ENCODE data around the gene ERO1A. TPM values are rescaled to one million over a fixed set of nuclear protein-coding genes. Genes with fewer than 3 reads are reported as not detected.
A peak's percentile ranks its signal among the peaks of the same experiment; 100 is the strongest.

Gene ERO1A
- polyA plus RNA-seq, 1 donor from 2014 or later, result 45.7 TPM

DNA sequence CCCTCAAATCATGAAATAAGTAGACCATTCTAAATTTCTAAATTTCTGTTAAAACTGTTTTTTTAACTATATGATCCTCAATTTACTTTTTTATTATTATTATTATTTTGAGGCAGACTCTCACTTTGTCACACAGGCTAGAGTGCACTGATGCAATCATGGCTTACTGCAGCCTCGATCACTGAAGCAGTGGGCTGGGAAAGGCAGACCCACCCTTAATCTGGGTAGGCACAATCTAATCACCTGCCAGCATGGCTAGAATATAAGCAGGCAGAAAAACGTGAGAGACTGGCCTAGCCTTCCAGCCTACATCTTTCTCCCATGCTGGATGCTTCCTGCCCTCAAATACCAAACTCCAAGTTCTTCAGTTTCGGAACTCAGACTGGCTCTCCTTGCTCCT lies 2.3 kb downstream of the ERO1A start:
- no peaks in the 10 kb centered on the region for H3K27me3 ChIP-seq (ENCODE audit: insufficient read depth, low read depth, low read length)
- H3K4me2 ChIP-seq (ENCODE audit: low read length), result no peak overlapping the region
- H3K9me2 ChIP-seq (ENCODE audit: insufficient read depth, low read length), result no peaks in the 10 kb centered on the region
- H2AFZ ChIP-seq (ENCODE audit: low read depth, low read length), result no peak overlapping the region
- H3K9me3 ChIP-seq (ENCODE audit: low read length), result no peaks in the 10 kb centered on the region
- H3K4me3 ChIP-seq (ENCODE audit: low read length), result no peak overlapping the region
- H4K20me1 ChIP-seq (ENCODE audit: insufficient read depth), result peaks cover 2% of the 10 kb centered on the region
- H3K36me3 ChIP-seq (ENCODE audit: insufficient read depth, low read length), result no peaks in the 10 kb centered on the region
- peaks cover 5% of the 10 kb centered on the region for H3F3A ChIP-seq (ENCODE audit: insufficient read depth, low read length, poor library complexity, severe bottlenecking)
- peaks cover 59% of the 10 kb centered on the region for H3K79me2 ChIP-seq (replicated peaks; ENCODE audit: insufficient read depth, low read length)
- no peak overlapping the region for H3K27ac ChIP-seq (ENCODE audit: low read length)
- no peak overlapping the region for H3K9ac ChIP-seq (ENCODE audit: low read length)
- TF ChIP-seq, protein P1, sequence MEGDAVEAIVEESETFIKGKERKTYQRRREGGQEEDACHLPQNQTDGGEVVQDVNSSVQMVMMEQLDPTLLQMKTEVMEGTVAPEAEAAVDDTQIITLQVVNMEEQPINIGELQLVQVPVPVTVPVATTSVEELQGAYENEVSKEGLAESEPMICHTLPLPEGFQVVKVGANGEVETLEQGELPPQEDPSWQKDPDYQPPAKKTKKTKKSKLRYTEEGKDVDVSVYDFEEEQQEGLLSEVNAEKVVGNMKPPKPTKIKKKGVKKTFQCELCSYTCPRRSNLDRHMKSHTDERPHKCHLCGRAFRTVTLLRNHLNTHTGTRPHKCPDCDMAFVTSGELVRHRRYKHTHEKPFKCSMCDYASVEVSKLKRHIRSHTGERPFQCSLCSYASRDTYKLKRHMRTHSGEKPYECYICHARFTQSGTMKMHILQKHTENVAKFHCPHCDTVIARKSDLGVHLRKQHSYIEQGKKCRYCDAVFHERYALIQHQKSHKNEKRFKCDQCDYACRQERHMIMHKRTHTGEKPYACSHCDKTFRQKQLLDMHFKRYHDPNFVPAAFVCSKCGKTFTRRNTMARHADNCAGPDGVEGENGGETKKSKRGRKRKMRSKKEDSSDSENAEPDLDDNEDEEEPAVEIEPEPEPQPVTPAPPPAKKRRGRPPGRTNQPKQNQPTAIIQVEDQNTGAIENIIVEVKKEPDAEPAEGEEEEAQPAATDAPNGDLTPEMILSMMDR (IDR thresholded peaks at IDR 0.05; ENCODE audit: poor library complexity, severe bottlenecking), result no peak
- TF ChIP-seq POLR2AphosphoS5 (IDR thresholded peaks at IDR 0.05) (no peak), EZH2 (IDR thresholded peaks at IDR 0.05; ENCODE audit: borderline replicate concordance, insufficient read depth, low read length, poor library complexity, severe bottlenecking) (no peak), TAF1 (IDR thresholded peaks at IDR 0.05; ENCODE audit: low read depth) (no peak), EP300 (conservative IDR thresholded peaks at IDR 0.05; ENCODE audit: poor library complexity, severe bottlenecking) (no peak), MXI1 (conservative IDR thresholded peaks at IDR 0.05; ENCODE audit: poor library complexity, severe bottlenecking) (no peak), RAD21 (conservative IDR thresholded peaks at IDR 0.05) (no peak), SMC3 (conservative IDR thresholded peaks at IDR 0.05; ENCODE audit: poor library complexity) (no peak)
- TF ChIP-seq, protein P2, sequence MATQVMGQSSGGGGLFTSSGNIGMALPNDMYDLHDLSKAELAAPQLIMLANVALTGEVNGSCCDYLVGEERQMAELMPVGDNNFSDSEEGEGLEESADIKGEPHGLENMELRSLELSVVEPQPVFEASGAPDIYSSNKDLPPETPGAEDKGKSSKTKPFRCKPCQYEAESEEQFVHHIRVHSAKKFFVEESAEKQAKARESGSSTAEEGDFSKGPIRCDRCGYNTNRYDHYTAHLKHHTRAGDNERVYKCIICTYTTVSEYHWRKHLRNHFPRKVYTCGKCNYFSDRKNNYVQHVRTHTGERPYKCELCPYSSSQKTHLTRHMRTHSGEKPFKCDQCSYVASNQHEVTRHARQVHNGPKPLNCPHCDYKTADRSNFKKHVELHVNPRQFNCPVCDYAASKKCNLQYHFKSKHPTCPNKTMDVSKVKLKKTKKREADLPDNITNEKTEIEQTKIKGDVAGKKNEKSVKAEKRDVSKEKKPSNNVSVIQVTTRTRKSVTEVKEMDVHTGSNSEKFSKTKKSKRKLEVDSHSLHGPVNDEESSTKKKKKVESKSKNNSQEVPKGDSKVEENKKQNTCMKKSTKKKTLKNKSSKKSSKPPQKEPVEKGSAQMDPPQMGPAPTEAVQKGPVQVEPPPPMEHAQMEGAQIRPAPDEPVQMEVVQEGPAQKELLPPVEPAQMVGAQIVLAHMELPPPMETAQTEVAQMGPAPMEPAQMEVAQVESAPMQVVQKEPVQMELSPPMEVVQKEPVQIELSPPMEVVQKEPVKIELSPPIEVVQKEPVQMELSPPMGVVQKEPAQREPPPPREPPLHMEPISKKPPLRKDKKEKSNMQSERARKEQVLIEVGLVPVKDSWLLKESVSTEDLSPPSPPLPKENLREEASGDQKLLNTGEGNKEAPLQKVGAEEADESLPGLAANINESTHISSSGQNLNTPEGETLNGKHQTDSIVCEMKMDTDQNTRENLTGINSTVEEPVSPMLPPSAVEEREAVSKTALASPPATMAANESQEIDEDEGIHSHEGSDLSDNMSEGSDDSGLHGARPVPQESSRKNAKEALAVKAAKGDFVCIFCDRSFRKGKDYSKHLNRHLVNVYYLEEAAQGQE (IDR thresholded peaks at IDR 0.05; ENCODE audit: borderline replicate concordance), result no peak

DNA sequence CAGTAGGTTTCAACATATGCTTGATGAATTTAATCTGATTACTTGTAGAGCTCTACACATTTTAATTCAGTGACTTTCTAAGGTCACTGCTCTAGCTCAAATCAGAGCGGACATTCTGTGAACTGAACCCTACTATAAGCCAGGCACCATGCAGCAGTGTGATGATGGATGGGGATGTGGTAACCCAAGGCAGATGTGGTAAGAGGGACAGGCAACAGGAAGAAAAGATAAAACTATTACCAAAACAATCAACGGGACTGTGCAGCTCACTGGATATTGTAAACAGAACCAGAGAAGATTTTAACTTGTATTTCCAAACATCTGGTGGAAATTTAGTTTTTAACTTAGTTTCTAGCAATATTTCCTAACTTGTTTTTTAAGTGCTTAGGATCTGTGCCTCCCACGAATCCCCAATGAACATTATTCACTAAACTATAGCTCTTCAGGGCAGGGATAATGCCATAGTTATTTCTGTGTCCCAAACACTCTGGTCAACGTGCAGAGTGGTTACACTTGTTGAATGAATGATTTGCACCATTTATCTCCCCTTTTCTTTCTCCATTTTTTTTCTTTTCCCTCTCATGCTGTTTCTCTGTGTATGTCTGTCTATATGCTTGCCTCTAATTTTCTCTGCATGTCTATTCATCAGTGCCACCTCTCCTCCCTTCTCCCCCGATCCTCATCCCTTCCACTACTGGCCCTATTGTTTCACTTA lies 3.0 kb downstream of the ERO1A start:
- H3K9me3 ChIP-seq (ENCODE audit: low read length), result no peaks in the 10 kb centered on the region
- peaks cover 2% of the 10 kb centered on the region for H4K20me1 ChIP-seq (ENCODE audit: insufficient read depth)
- H3K27ac ChIP-seq (ENCODE audit: low read length), result no peak overlapping the region
- H3K27me3 ChIP-seq (ENCODE audit: insufficient read depth, low read depth, low read length), result no peaks in the 10 kb centered on the region
- no peak for TF ChIP-seq EZH2 (IDR thresholded peaks at IDR 0.05; ENCODE audit: borderline replicate concordance, insufficient read depth, low read length, poor library complexity, severe bottlenecking)
- no peak for TF ChIP-seq MXI1 (conservative IDR thresholded peaks at IDR 0.05; ENCODE audit: poor library complexity, severe bottlenecking)
- TF ChIP-seq, protein P1 (IDR thresholded peaks at IDR 0.05; ENCODE audit: poor library complexity, severe bottlenecking), result no peak
- no peak for TF ChIP-seq SMC3 (conservative IDR thresholded peaks at IDR 0.05; ENCODE audit: poor library complexity)
- no peak for TF ChIP-seq RAD21 (conservative IDR thresholded peaks at IDR 0.05)
- TF ChIP-seq TAF1 (IDR thresholded peaks at IDR 0.05; ENCODE audit: low read depth), result no peak
- TF ChIP-seq, protein P2 (IDR thresholded peaks at IDR 0.05; ENCODE audit: borderline replicate concordance), result no peak
- peak overlapping the region; percentile 23 for H3K4me3 ChIP-seq (ENCODE audit: low read length)
- peaks cover 59% of the 10 kb centered on the region for H3K79me2 ChIP-seq (replicated peaks; ENCODE audit: insufficient read depth, low read length)
- no peak overlapping the region for H2AFZ ChIP-seq (ENCODE audit: low read depth, low read length)
- H3K9me2 ChIP-seq (ENCODE audit: insufficient read depth, low read length), result no peaks in the 10 kb centered on the region
- no peaks in the 10 kb centered on the region for H3K36me3 ChIP-seq (ENCODE audit: insufficient read depth, low read length)
- no peak overlapping the region for H3K9ac ChIP-seq (ENCODE audit: low read length)
- H3F3A ChIP-seq (ENCODE audit: insufficient read depth, low read length, poor library complexity, severe bottlenecking), result peaks cover 5% of the 10 kb centered on the region
- no peak overlapping the region for H3K4me2 ChIP-seq (ENCODE audit: low read length)

Measured in neural cell (in vitro differentiated cells).